VCaP (cell line): Measurements from ENCODE around the gene FGD4.

Source experiments
- H3K27ac ChIP-seq: fragments of 450-650 bp; 2 replicates; pipeline ENCODE4 v1.5.1; 2017
- CTCF ChIP-seq: fragments of 450-650 bp; conservative IDR thresholded peaks from 2 replicates; pipeline ENCODE4 v1.5.1; 2017; ENCODE audit warnings: mild to moderate bottlenecking, moderate library complexity

Gene FGD4

GRCh38 chr12:32490801-32491200, 91.4 kb downstream of the FGD4 start:
- no peak for TF ChIP-seq CTCF

GRCh38 chr12:32493282-32493681, 93.9 kb downstream of the FGD4 start:
- TF ChIP-seq CTCF = no peak

More at GRCh38 chr12:32490801-32491200, 91.4 kb downstream of the FGD4 start:
- H3K27ac ChIP-seq = no peak overlapping the region

GRCh38 chr12:32494656-32495055, 95.3 kb downstream of the FGD4 start:
- no peak for TF ChIP-seq CTCF
- H3K27ac ChIP-seq = no peak overlapping the region

More at GRCh38 chr12:32493282-32493681, 93.9 kb downstream of the FGD4 start:
- no peak overlapping the region for H3K27ac ChIP-seq

GRCh38 chr12:32496946-32497345, 97.6 kb downstream of the FGD4 start:
- no peak overlapping the region for H3K27ac ChIP-seq
- no peak for TF ChIP-seq CTCF

GRCh38 chr12:32497864-32498263, 98.5 kb downstream of the FGD4 start:
- TF ChIP-seq CTCF = no peak
- H3K27ac ChIP-seq = no peak overlapping the region

GRCh38 chr12:32499048-32499447, 99.7 kb downstream of the FGD4 start:
- no peak overlapping the region for H3K27ac ChIP-seq
- TF ChIP-seq CTCF = no peak

GRCh38 chr12:32501835-32502333, 102.5 kb downstream of the FGD4 start:
- no peak overlapping the region for H3K27ac ChIP-seq

More at GRCh38 chr12:32501835-32502333, 102.5 kb downstream of the FGD4 start:
- TF ChIP-seq CTCF = no peak
